HG02840 (cell line): ENCODE data around the gene LITAFD.
"Not testable (repeated sequence)": the region's sequence is repeated elsewhere in the genome, so short reads cannot be mapped to it uniquely, and the experiment has no call there.

Source experiments
- ATAC-seq: cut with Tn5 transposase; IDR thresholded peaks from one replicate; pipeline ENCODE4 v1.9.1; 2021; ENCODE audit warnings: mild to moderate bottlenecking, moderate library complexity, moderate number of reproducible peaks; ENCODE audit not compliant: unreplicated experiment, low FRiP score

Gene LITAFD

DNA sequence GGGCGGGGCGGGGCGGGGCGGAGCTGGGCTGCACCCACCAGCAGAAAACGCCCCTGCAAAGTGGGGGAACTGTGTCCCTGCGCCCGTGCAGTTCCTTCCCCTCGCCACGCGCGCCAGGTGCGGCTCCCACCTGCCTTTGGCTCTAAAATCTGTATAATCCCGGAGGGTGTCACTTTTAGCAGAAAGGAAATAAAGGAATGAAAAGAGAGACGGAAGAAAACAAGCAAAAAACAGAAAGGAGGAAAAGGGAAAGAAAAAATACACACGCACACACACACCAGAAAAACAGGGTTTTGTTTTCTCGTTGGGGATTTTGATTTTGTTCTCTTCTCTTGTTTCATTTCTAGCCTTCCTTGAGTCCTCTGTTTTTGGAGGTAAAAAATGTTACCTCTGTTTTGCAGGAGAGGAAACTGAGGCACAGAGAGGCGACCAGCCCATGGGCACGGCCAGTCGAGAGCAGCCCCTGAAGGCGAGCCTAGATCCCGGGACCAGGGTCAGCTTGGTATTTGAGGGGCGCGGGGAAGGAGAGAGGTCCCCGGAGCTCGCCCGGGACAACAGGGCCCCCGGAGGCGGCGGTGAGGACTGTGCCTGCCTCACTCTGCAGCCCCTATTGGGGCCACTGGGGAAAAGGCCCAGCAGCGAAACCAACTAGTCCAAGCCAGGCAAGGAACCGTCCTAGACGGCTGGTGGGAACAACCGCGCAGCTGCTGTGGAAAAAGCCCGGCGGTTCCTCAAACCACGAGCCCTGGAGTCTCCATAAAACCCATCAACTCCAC is 12.8 kb upstream of the LITAFD start:
- no peak for ATAC-seq

DNA sequence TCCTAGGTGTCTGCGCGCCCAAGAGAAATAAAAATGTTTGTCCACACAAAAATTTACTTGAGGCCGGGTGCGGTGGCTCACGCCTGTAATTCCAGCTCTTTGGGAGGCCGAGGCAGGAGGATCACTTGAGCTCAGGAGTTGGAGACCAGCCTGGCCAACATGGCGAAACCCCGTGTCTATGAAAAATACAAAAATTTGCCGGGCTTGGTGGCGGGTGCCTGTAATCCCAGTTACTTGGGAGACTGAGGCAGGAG is 12.2 kb upstream of the LITAFD start:
- not testable (repeated sequence) for ATAC-seq

DNA sequence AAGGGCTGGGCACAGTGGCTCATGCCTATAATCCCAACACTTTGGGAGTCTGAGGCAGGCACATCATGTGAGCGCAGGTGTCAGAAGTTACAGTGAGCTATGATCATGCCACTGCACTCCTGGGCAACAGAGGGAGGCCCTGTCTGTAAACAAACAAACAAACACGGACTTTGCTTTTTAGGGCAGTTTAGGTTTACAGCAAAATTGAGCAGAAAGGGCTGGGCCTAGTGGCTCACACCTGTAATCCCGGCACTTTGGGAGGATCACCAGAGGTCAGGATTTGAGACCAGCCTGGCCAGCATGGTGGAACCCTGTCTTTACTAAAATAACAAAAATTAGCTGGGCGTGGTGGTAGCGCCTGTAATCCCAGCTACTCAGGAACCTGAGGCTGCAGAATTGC is 10.1 kb upstream of the LITAFD start:
- ATAC-seq: no peak

DNA sequence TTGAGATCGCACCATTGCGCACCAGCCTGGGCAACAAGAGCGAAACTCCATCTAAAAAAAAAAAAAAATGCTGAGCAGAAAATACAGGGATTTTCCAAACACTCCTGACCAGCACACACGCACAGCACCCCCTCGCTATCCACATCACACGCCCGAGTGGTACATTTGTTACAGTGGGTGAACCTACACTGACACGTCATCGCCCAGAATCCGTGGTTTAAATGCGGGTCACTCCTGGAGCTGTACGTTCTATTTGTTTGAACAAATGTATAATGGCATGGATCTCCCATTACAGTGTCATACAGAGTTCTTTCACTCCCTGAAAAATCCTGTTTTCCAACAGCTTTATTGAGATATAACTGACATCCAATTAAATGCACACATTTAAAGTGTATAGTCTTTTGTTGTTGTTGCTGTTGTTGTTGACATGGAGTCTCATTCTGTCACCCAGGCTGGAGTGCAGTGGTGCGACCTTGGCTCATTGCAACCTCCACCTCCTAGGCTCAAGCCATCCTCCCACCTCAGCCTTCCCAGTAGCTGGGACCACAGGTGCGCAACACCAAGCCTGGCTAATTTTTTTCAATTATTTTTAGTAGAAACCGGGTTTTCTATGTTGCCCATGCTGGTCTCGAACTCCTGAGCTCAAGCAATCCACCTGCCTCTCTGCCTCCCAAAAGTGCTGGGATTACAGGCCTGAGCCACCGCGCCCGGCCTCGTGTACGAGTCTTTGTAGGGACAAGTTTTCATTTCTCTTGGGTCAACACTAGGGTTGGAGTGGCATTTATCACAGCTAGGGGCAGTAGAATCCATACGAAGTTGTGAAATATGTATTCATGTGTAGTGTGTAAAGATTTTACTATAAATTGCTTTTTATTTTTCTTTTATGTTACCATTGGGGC is 8.9 kb upstream of the LITAFD start:
- ATAC-seq: no peak

DNA sequence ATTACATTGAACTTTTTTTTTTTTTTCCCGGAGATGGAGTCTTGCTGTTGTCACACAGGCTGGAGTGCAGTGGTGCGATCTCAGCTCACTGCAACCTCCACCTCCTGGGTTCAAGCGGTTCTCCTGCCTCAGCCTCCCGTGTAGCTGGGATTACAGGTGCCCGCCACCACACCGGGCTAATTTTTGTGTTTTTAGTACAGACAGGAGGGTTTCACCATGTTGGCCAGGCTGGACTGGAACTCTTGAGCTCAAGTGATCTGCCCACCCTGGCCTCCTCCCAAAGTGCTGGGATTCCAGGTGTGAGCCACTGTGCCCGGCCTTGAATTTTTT is 8.3 kb upstream of the LITAFD start:
- not testable (repeated sequence) for ATAC-seq

DNA sequence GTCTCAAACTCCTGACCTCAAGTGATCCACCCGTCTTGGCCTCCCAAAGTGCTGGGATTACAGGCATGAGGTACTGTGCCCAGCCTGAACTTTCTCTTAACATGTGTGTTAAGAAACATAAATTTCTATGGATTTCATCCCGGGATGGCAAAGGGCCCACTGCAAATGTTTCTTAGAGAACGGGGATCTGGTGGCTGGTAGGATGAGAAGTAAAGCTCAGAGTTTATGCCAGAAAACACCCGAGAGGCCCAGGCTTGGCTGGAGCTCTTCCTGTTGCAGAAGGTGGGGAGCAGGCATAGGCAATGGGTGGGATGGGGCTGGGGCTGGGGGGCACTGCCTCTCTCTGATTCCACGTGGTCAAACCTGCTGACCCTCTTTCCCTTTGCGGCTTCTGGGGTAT is 7.8 kb upstream of the LITAFD start:
- no peak for ATAC-seq

DNA sequence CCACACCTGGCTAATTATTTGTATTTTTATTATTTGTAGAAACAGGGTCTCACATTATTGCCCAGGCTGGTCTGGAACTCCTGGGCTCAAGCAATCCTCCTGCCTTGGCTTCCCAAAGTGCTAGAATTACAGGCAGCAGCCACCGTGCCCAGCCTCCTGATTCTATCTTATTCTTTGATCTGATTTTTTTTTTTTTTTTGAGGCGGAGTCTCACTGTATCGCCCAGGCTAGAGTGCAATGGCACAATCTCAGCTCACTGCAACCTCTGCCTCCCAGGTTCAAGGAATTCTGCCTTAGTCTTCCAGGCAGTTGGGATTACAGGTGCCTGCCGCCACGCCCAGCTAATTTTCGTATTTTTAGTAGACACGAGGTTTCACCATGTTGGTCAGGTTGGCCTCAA is 6.8 kb upstream of the LITAFD start:
- ATAC-seq: not testable (repeated sequence)

DNA sequence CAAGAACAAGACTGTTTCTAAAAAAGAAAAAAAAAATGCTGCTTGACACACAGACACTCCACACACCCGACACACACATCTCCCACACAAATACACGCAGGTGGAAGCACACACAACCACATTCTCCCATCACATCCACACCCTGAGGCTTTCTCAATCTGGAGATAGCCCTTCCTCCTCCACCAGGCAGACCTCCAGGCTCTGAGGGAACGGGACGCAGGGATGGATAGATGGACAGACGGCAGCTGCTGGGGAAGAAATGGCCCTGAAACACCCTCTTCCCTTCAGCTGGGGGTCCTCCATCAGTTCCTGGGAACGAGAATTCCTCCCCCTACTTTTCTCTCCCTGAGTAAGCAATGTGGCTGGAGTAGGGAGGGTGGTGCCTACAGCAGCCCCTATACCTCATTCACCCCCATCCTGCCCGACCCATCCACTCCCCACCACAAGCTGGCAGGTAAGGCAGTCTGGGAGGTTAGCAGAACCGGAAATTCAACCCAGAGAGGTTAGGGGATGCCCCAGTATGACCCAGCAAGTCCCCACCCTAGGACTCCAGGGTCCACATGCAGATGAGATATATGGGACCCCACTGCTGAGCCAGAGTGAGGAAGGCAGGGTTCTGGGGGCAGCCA is 4.1 kb upstream of the LITAFD start:
- no peak for ATAC-seq

DNA sequence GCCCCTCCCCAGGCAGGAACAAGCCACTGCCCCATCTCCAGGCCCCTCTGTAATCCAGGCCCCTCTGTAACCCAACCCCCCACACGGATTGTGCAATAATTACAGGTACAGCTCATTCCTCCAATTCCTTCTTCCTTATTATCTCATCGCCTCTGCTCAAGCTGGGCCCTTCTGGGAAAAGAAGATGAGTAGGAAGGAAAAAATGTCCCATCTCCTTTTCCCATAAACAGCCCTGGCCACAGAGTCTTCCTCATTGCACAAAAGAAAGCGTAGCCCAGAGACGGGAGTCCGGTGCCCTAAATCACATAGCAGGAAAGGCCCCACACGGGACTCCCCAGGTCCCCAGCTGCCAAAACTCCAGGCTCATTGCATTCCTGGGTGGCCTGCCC is 3.6 kb upstream of the LITAFD start:
- ATAC-seq: no peak

DNA sequence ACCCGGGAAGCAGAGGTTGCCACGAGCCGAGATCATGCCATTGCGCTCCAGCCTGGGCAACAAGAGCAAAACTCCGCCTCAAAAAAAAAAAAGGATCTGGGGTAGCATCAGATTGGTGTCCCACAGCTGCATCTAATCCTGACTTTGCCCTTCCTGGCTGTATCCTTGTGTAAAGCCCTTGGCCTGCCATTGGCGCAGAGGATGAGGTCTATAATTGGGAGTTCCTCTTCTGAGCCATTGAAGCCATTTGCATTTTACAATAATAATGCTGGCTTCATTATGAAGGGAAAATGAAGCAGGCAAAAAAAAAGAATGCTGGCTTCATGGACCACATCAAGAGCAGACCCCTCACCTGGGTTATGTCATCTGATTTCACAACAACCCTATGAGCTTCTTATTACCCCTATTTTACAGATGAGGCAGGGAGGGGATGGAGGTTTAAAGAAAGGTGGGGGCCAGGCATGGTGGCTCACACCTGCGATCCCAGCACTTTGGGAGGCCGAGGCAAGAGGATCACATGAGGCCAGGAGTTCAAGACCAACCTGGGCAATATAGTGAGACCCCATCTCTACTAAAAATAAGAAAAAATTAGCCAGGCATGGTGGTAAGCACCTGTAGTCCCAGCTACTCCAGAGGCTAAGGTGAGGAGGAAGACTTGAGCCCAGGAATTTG is 1.2 kb upstream of the LITAFD start:
- no peak for ATAC-seq

DNA sequence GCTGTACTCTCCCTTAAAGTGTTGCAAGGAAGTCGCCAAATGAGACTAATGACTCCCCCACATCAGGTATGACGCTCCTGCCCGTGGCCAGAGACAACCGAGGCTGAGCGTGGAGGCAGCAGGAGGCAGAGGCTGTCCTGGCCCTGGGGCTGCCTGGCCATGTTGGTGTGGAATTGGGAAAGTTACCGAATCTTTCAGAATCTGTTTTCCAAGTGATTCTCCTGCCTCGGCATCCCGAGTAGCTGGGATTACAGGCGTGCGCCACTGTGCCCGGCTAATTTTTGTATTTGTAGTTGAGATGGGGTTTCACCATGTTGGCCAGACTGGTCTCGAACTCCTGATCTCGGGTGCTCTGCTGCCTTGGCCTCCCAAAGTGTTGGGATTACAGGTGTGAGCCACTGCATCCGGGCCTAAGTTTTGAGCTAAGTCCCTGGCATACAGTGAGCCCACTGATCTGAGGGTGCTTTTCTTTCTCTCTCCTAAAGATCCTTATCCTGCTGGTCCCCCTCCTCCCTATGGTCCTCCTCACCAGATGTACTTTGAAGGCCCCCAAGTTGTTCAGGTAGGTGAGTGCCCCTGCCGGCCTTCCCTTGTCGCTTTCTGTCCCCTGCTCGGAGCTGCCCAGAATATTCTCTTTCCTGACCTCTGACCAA is 700 bp downstream of the LITAFD start:
- no peak for ATAC-seq

DNA sequence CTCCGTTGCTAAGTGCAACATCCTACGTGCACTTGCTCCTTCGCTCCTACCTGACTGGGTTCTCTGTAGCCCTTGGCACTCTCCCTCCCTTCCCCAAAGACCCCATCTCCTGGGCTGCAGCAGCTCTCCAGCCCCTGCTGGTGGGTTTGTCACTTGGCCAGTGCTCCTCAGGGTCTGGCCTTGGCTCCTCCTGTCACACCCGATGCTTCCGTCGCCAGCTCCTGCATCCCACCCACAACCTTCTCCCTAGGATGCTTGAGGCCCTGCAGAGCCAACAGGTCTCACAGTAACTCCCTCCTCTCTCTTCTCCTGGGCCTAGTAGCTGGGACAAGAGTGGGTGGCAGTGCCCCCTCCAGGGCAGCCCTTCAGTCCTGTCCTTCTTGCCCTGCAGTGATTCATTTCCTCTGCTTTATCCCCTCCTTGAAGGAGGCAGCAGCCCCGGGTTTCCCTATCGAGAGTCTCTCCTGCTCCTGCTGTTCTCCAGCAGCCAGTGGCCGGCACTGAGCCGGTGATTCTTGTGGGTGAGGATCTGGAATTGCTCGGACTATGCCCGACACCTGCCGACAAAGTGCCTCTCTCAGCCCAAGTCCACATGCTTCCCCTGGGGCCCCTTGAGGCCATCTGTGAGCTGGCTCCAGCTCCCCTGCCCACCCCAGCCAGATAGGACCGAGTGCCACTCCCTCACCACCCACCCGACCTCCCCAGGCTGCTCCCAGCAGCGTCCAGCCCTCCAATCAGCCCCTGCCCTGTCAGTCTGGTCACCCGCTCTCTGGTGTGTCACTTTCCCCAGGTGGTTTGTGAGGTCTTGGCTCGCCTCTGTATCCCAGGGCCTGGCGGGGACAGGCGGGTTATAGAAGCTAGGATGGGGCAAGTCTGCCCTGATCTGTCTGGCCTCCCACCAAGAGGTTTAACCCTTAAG is 3.8 kb downstream of the LITAFD start:
- ATAC-seq: no peak

DNA sequence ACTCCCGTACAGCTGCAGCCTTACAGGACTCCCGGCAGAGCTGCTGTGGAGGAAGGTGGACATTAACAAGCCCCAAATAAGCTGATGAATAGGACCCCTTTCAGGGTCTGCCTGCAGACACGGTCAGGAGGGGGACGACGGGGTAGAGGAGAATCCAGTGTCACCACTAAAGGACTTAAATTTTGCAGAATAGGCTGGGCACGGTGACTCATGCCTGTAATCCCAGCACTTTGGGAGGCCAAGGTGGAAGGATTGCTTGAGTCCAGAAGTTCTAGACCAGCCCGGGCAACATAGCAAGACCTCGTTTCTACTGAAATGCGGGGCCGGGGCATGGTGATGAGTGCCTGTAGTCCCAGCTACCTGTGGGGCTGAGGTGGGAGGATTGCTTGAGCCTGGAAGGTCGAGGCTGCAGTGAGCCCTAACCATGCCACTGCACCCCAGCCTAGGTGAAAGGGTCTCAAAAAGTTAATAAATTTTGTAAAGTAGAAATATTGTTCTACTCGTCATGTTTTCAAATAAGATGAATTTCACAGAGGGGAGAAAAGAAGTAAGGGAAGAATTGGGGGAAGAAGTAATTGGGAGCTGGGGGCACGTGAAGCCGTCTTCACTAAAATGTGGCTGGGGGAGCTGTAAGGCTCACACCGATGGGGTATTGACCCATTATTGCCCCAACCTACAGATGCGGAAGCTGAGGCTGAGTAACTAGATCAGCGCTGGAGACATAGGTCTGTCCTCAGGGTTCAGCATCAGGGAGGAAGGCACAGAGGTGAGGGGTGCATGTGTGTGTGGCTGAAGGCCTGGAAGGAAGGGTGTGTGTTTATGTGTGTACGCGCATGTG is 4.7 kb downstream of the LITAFD start:
- no peak for ATAC-seq

DNA sequence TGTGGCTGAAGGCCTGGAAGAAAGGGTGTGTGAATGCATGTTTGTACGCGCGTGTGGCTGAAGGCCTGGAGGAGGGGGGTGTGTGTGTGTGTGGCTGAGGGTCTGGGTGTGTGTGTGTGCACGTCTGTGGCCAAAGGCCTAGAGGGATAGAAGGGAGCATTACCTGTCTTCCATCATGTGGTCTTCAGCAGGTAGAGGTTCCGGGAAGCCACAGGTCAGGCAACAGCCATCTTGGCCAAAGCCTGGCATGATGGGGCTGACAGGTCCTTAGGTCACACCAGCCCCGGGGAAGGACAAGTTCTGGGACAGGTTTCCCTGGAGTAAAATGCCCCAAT is 5.2 kb downstream of the LITAFD start:
- no peak for ATAC-seq

DNA sequence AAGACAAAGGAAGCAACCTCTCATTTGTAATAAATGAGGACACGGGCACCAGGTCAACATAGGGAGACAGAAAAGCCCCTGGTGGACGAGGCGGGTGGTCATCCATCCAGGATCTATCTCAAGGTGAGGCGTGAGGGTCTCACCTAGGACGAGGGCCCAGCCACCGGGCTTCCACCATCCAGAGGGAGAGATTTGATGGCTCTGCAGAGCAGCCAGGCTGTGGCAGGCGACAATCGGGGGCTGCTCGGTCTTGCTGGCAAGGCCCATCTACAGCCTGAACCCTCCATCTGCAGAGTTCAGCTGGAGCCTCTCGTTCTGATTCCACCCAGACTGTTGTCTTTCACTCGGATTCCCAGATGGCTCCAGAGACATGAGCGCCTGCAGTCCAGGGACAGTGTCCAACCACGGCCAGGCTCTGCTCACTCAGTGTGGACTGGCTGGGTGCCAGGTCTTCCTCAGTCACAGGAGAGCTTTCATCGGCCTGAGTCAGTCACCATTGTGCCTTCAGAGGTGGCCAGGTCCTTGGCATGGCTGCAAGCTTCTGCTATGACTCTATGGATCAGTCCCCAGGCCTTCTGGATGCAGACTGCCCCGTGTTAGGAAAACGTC is 5.9 kb downstream of the LITAFD start:
- ATAC-seq: no peak

DNA sequence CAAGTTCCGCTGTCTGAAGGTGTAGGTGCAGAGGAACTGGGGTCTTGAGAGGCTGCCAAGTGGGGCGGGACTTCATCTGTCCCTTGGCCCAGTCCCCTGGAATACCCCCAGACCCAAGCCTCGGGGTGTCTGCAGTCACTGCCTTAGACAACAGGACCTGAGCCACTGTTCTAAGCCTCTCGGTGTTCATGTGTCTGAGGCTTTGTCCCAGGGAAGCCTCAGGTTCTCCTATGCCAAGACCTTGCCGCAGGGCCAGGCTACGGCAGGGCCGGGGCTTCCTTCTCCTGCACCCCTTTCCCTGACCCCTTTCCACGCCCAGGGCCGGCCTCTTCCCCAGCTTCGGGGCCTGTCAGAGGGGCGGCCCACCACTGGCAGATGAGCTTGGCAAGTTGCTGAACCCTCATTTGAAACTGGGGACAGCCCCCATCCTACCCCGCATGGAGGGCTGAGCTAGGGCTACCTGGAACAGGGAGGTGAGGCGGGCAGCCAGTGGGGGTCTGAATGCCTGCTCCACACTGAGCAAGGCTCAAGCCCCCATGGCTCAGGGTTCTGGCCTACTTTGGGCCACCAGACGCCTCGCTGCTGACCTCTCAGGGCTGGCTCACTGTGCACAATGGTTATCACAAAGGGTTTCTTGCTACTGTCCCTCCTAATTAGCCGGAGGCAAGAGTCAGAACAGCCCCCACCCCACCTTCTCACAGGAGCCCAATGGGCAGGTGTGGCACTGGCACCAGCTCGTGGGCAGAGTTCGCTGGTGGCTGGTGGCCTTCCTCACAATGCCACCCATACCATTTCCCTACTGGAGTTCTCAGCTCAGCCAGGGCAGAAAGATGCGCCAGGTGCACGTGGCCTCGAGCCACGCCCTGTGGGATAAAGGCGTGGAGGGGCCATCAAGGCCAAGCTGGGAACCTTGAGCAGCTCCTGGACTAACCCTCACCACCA is 7.1 kb downstream of the LITAFD start:
- ATAC-seq: no peak

DNA sequence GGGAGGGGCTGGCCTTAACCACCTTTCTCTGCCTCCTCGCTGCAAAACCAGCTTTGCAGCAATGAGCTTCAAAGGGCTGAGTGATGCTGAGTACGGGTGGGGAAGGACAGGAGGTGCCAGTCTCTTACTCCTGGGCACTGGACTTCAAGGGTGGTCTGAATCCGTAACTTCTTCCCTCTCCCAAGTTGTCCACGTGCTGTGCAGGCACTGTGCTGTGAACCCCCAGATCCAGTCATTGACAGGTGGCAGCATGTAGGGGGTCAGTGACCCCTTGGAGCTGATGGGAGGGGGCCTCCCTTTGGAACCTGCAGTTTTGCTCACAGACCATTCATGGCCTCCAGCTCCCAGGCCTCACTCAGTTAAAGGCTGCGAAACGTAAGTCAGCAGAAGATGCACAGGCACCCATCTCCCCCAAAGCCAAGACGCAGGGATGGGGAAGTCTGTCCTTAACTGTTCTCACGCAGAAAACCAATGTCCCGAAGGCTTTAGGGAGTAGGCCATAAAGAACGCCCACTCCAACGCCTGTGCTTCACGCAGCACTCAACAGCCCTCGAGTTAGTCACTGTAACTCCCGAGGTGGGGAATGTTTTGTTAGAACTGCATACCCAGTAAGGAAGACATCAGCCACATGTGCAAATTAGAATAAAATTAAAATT is 7.9 kb downstream of the LITAFD start:
- ATAC-seq: no peak
